PC-3 (cell line): ENCODE results near the gene MSI2.

Source experiments
- EZH2 ChIP-seq: fragments of 300-600 bp; sonication (generic); IDR thresholded peaks from one replicate; pipeline ENCODE4 v1.6.1; 2017; ENCODE audit warnings: antibody characterized with exemption, mild to moderate bottlenecking, low read length; ENCODE audit not compliant: unreplicated experiment
- TF ChIP-seq, protein P1 (sequence below): fragments of 300-600 bp; sonication (generic); conservative IDR thresholded peaks from 2 replicates; pipeline ENCODE4 v1.5.1; 2017; ENCODE audit warnings: antibody characterized with exemption, low read depth, mild to moderate bottlenecking, low read length

DNA sequence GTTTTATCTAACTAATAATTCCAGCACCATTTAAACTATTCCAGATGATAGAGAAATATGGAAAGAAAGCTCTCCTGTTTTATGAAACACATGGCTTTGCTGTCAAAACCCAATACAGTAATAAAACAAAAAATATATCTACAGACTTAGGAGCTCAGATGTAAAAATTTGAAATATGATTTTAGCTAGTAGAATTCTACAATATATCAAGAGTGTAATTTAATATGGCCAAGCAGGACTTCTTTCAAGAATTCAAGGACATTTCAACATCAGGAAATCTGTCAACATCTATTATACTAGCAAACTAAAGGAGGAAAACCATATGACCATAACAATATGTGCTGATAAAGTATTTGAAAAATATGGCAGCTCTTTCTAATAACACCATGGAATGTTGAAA, 431.3 kb downstream of the MSI2 start:
- TF ChIP-seq, protein P1, sequence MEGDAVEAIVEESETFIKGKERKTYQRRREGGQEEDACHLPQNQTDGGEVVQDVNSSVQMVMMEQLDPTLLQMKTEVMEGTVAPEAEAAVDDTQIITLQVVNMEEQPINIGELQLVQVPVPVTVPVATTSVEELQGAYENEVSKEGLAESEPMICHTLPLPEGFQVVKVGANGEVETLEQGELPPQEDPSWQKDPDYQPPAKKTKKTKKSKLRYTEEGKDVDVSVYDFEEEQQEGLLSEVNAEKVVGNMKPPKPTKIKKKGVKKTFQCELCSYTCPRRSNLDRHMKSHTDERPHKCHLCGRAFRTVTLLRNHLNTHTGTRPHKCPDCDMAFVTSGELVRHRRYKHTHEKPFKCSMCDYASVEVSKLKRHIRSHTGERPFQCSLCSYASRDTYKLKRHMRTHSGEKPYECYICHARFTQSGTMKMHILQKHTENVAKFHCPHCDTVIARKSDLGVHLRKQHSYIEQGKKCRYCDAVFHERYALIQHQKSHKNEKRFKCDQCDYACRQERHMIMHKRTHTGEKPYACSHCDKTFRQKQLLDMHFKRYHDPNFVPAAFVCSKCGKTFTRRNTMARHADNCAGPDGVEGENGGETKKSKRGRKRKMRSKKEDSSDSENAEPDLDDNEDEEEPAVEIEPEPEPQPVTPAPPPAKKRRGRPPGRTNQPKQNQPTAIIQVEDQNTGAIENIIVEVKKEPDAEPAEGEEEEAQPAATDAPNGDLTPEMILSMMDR, result no peak
- TF ChIP-seq EZH2, result no peak
